ENCODE measurements around the gene CTRL.
A peak's percentile ranks its signal among the peaks of the same experiment; 100 is the strongest.
"Not testable (repeated sequence)": the region's sequence is repeated elsewhere in the genome, so short reads cannot be mapped to it uniquely, and the experiment has no call there.

CTRL gene

DNA sequence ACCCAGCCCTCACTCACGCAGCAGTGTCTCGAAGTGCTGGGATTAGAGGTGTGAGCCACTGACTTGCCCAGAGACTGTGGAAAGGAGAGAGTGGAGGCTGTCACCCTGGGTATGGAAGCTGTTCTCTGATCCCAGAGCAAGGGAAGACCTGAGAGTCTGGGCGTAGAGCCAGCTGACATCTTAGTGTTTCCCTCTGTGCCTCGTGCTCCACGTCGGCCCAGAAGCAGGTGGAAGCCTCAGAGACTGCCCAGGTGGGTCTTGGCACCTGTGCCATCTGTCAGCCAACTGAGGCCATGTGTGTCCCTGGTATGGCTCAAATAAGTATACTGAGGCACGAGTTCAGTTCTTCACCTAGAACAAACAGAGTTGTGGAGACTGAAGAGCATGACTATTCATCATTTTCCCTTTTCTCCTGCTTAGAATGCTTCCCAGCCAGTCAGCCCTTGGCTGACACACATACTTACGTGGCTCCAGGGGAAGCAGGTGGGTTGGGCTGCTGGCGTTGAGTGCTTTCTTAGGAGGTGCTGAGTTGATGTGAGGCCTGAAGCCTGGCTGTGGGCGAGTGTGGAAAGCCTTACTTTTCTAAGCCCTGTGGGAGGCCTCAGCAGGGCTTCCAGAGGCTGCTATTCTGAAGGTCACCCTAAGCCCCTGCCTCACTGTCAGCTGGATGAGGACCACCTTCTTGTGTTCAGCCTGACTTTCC, 8.1 kb downstream of the CTRL start:
- DNase-seq, result peak; percentile 81

DNA sequence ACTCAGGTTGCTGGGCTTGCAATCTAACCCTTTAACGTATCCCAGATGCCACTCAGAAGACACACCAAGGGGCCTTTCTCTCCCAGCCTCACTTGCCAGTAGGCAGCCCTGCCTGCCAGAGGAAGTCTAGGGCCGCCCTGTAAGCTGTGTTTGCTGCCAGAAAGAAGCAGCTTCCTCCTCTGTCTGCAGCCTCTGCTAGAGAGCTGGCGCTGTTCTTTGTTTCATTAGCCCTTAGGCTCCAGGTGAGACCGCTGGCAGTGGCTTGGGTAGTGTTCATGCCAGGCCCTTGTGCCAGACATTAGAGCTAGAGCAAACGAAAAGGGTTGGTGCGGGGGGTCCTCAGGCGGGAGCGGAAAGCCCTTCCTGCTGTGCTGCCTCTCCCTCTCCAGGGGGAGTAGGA, 8.9 kb downstream of the CTRL start:
- DNase-seq, result no peak

DNA sequence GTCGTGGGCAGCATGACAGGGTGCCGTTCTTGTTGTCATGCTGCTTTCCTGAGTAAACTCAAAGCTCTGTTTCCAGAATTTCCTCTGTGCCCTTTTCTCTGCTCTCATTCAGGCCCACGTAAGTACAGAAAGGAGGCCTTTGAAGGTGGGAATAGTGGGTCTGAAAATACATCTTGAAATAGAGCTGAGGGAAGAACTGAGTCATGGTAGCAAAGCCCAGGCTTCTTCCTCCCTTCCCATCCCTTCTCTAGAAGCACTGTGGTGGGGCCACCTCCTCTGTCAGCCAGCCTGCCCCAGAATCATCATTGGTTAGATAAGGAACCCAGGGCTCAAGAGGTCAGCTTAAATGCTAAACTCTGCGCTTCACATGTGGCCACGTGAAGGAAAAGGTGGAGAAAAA, 9.4 kb downstream of the CTRL start:
- no peak for DNase-seq

DNA sequence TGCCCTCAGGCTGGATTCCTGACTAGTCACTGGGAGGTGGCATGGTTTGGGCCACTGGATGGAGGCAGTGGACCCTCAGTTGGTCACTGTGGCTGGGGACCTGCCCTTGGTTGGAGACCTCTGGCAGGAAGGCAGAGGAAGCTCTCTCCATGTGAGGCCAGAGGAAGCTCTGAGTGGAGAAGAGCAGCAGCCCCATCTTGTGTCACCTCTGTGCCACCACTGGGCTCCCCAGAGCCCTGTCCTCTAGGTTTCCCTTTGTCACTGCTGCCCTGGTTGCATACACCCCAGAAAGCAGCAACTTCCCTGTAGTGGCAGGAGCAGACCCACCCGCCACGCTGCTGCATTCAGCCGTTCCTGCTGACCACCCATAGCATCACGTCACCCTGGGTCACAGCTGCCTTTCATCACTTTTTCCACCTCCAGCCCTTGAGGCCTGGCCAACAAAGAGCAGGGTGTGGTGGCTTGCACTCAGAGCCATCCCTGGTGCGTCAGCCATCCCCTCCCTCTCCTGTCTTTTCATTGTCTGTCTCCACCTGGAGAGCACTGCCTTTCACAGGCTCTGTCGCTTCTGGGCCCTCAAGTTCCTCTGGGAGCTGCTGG, 11.9 kb downstream of the CTRL start:
- no peak for DNase-seq

DNA sequence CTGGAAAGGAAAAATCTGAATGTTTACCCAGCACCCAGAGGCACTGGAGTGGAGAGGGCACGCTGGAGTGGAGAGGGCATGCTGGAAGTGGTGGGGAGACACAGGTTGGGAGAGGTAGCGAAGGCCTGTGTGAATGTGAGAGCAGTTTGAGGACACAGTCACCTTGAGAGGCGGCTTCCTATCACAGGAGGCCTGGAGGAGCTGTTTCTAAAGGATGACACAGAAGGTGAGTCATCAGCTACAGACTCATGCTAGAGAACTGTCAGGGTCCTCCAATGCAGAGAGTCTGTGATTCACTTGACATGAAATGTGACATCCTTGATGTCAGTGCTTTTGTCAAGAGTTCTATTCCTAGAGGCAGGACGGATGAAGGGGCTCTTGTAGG, 13.8 kb downstream of the CTRL start:
- no peak for DNase-seq

DNA sequence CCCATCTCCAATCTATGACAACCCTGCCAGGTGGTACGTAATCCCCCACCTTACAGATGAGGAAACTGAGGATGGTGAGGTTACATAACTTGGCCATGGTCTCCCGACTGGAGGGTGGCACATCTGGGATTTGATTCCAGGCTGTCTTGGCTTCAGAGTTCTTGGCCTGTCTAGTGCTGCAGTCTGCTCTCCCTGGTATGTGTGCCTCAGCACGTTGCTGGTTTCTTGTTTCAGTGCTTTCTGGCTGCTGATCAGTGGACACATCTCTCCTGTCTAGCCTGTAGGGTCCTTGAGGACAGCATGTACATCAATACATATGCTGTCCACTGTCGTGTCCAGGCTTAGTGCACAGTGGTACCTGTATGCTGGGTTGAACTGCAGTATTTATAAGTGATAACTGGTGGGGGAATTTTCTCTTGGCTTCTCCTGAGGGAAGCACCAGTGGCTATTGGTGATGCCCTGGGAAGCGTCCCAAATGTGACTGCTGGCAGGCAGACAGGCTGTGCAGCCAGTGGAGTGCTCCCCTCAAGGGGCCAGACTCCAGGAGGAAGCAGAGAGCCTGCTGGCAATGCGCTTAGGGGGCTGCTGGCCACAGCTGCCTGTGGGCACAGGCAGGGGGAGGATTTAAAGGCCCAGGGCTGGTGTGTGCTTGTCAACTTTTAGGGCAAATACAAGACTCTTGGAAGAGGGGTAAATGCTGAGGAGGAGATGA, 14.4 kb downstream of the CTRL start:
- no peak for DNase-seq

DNA sequence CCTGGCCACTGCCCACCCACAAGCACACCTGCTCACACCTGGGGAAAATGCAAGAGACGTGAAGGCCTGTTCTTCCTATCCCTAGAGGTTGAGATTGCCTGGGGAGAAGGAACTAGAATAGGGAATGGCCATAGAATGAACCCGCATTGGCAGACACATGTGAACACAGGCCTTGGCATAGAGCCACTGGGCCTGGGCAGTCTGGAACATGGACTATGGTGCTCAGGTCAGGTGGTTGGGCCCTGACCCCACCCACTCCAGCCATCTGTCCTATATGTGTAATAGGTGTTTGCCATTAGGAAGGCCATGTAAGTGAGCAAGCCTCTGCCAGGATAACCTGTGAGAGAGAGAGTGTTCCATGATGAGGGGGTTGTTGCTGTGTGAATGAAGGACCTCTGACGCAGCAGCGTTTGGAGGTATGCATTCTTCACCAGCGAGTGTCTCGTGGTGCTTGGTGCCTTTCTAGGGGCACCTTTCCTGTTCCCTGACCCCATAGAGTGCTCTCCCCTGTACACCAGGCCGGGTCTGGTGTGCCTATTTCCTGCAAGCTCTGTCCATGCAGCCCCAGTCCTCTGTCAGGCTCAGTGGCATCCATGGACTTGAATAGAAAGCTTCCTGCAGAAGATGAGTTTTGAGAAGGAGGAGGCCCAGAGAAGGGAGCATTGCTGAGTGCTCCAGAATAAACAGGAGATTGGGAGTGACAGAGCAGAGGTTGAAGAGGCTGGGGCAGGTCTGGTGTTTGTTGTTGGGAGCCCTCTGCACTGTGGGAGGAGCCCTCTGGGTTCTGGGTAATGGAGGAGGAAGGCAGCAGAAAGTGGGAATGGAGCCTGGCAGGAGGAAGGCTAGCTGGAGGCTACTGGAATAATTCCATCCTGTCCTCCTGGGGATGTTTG, 15.6 kb downstream of the CTRL start:
- no peak for DNase-seq

DNA sequence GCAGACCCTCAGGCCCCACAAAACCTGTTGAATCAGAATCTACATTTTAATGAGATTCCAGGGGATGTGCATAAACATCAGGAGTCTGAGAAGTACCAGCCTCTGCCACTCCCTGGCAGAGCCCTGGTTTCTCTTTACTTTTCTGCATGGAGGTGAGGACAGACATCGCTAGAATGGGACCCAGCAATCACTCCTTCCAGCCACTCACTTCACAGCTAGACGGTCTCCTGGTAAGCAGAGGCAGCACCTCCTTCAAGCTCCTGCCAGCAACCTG, 16.2 kb downstream of the CTRL start:
- DNase-seq, result not testable (repeated sequence)

DNA sequence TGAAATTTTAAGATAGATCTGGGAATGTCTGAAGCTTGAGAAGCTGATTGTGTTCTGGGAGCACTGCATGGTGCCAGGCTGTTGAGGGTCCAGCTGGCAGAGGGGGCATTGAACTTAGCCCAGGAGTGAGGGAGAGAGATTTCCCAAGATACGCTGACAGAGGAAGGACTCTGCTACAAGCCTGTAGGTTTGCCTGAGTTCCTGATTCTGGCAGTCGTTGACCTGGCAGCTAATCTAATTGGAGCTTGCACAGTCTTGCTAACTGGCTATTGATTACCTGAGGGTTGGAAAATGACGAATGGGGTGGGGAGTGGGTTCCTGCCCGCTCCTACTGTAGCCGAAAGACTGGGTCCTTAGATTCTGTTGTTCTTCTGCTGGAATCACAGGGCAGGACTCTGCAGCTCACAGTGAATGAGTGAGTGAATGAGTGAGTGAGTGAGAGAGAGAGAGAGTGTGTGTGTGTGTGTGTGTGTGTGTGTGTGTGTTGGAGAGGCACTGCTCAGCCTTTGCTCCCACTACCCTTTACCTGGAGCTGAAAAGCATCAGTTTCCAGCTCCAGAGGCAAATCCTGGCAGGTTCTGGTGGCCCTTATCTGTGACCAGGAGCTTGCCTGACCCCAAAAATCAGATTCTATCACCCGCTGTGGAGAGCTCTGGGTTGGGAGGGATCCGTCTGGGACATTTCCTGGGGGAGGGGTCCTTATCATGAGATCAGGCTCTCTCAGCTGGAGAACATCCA, 16.7 kb downstream of the CTRL start:
- no peak for DNase-seq

DNA sequence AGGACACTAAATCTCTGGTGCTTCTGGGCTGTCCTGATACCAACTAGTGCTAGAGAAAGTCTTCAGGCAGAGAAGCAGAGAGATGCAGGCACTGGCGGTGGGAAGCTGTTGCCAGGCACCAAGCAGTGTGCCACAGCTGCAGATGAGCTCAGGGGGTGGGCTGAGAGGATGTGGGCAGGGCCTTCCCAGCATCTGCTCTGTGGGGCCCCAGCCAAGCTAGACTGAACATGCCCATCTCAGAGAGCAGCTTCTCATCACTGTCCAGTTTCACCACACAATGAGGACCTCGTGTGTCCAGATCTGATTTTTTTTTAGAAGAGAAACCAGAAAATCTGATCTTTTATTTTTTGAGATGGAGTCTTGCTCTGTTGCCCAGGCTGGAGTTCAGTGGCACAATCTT, 21.5 kb downstream of the CTRL start:
- peak; percentile 41 for DNase-seq

DNA sequence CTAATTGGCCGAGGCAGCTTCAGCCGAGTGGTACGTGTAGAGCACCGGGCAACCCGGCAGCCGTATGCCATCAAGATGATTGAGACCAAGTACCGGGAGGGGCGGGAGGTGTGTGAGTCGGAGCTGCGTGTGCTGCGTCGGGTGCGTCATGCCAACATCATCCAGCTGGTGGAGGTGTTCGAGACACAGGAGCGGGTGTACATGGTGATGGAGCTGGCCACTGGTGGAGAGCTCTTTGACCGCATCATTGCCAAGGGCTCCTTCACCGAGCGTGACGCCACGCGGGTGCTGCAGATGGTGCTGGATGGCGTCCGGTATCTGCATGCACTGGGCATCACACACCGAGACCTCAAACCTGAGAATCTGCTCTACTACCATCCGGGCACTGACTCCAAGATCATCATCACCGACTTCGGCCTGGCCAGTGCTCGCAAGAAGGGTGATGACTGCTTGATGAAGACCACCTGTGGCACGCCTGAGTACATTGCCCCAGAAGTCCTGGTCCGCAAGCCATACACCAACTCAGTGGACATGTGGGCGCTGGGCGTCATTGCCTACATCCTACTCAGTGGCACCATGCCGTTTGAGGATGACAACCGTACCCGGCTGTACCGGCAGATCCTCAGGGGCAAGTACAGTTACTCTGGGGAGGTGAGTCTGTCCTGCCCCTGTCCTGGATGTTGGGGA, 22.5 kb downstream of the CTRL start:
- no peak for DNase-seq

DNA sequence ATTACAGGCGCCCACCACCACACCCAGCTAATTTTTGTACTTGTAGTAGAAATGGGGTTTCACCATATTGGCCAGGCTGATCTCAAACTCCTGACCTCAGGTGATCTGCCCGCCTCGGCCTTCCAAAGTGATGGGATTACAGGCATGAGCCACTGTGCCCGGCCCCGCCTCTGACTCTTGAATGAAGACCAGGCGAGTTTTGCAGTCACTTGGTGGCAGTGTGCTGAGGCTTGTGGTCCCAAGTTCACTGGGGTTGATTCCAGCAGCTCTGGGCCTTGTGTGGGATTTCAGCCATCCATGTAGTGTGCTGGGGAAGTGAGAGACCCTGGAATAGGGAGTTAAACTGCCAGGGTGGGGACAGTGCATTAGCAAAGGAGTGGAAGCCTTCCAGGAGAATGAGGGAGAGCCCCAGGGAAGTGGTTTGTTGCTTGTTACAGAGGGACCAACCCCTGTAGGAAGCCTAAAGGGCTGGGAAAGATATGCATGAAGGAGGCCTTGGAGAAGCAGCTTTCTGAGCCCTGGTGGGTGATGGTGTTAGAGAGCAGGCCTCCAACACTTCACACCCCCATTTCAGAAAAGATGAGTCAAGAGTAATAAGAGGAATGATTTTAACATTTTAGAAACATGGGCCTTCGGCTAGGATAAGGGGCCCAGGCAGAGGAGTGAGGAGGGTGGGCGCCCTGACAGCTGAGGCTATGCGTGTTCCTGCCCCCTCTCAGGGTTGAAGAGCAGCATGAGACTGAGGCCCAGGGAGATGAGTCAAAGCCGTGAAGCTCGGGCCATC, 24.1 kb downstream of the CTRL start:
- DNase-seq, result no peak

DNA sequence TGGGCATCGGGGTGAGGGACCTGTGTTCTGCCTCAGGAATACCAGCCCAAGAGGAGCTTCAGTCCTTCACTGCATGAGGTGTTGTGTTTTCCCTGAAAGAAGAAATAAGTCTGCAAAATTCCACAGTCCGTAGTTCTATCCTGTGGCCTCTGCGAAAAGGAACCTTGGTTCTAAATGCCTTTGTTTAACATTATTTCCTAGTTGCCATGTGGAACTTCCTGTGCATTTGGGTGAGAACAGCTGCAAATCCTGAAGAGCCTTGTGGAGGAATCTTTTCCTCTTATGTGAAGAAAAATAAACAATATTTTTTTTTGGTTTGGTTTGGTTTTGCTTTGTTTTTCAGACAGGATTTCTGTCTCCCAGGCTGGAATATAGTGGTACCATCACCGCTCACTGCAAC, 28.8 kb downstream of the CTRL start:
- DNase-seq, result no peak

DNA sequence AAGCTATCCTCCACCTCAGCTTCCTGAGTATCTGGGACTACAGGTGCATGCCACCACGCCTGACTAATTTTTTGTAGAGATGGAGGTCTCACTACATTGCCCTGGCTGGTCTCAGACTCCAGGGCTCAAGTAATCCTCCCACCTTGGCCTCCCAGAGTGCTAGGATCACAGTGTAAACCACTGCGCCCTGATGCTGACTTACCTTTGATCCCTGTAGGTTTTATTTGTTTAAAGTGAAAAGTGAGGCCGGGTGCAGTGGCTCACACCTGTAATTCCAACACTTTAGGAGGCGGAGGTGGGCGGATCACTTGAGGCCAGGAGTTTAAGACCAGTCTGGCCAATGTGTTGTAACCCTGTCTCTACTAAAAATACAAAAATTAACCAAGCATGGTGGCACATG, 29.9 kb downstream of the CTRL start:
- DNase-seq, result no peak

DNA sequence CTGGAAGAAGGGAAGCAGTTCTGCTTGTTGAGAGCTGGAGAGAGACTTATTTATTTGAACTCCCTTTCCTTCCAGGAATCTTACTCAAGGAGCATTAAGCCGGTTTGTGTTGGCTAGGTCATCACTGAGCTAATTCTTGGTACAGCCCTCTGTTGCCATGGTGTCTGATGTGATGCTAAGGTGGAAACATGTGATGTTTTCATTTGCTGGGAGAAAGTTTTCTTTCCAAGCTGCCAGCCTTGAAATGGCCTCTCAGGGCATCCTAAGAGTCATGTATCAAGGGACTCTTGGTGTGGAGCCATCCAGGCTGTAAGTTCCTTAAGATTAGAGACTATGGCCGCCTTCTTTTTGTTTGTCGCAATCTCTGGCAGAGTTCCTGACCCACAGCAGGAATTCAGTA, 34.4 kb downstream of the CTRL start:
- no peak for DNase-seq

DNA sequence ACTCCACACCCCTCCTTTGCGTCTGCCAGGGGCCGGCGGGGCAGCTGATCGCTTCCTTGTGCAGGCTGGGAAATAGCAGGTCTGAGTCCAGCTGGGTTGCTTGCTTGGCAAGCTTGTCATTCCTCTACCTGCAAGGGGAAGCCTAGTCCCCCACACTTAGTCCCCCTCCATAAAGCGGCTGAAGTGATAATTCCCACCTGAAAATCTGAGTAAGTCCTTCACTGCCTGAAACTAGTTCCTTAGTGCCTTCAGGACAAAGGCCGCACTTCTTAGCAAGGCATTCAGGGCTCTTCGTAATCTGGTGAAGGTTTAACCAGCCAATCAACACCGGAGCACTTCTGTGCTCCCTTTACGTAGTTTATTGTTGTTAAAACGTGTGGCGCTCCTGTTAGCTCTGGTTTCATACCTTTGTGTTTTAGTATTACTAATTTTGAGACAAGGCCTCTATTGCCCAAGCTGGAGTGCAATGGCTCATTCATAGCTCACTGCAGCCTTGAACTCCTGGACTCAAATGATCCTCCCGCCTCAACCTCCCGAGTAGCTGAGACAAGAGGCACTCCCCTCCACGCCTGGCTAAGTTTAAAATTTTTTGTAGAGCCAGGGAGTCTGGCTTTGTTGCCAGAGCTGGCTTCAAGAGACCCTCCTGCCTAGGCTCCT, 37.8 kb downstream of the CTRL start:
- DNase-seq, result no peak

DNA sequence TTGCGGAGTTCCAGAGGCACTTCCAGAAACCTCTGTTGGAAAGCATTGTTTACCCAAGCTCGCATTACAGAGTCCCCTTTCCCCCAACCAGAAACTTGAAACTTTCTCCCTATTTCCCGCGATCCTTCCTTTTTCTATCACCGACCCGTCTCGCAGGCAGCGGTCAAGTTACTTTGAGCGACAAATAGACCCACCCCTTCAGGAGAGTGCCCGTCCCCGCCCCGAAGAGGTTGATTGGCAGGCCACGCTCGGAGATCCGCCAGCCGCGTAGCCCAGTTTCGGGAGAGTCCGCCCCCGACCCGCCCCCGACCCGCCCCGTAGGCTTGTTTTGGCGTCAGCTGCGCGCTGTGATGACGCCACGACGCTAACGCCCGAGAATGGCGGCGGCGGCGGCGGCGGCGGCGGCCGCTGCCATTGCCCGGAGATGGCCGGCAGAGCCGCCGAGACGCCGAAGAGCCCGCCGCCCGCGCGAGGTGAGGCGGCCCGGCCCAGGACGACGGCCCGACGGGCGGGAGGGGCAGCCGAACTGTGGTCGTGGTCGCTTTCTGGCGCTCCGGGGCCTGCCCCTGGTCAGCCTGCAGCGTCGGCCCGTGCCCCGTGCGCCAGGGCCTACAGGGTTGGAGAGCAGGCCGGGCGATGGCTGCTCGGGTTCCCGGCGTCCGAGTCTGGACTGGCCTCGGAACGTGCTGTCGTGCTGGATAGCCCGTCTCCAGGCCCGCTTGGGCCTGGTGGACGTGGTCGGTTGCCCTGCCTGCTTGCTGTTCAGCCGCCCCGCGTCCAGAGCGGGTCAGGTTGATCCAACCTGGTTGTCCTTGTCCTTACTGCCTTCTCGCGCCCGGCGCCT, 38.5 kb downstream of the CTRL start, which contains the start of gene PSKH1:
TSS of gene PSKH1 (plus strand) at position 356 of the 844 bp plus-strand sequence. CDS start 15,496 bp downstream, outside the sequence.
- DNase-seq, result peak; percentile 95

DNA sequence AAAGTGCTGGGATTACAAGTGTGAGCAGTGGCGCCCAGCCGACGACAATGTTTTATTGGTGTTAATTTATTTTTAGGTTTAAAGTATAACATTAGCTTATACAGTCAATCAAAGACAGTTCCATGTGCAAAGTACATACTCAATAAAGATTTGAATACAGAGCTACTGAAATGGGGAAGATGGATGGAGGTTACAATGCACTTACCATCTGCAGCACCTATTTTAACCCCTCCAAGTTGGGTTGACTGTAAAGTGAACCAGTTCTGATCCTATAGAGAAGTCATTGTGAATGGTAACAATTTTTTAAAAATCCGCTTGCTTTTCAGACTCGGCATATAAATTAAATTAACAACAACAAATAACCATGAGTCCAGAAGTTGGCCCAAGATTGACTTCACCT, 39.3 kb downstream of the CTRL start:
- no peak for DNase-seq

DNA sequence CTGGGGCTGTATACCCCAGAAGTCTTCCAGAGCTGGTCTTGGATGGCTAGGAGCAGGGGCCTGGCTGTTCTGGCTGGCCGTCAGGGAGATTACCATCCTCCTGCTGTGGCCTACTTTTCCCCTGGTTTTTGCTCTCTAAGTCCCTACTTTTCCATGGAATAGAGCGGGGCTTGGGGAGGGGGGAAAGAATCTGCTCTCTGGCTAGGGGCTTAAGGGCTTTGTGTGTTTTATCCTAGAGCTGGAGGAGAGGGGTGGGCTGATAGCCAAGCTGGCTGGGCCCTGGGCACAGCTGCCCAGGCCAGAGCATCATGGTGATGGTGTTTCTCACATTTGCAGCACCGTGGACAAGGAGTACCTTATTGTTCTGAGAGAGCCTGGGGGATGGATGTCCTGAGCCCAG, 43.3 kb downstream of the CTRL start:
- DNase-seq, result no peak

DNA sequence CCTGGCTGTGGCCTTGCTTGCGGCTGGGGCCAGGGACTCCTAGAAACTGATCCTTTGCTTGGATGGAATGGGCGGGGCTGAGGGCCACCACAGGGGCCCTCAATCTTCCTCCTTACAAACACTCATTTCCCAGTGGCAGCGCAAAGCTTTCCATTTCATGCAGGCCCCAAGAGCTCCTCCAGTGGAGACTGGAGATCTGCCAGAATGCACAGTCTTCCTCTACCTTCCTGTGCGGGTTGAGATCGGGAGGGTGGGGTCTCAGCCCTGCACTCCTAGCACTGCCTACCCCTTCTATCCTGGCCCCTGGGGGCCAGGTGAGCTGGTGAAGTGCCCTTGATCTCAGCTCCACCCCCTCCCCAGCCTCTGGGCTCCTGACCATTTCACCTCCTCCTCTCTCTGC, 45.3 kb downstream of the CTRL start:
- no peak for DNase-seq
